ENCODE data around the gene LRRC75A.

LRRC75A gene

GRCh38 chr17:16422416-16422815, 69.6 kb downstream of the LRRC75A start:
- DNase-seq (ENCODE audit: low spot score): no peak
- no peak for TF ChIP-seq CTCF (IDR thresholded peaks at IDR 0.05; ENCODE audit: borderline replicate concordance, control extremely low read depth, extremely low read depth, insufficient read depth, missing control alignments)
- in situ Hi-C loops (cut with MboI; ENCODE audit: low sequenced_read_pairs, unreplicated experiment): no loop called here

DNA sequence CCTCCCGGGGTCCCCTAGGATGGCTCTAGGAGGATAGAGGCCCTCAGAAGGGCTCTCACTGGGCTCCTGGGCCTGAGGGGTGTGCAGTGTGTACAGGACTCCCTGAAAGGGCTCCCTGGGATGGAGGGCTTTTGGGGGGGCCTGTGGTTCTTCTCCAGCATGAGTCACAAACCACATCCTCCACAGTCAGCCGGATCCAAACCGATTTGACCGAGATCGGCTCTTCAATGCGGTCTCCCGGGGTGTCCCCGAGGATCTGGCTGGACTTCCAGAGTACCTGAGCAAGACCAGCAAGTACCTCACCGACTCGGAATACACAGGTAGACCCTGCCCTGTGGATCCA, 72.1 kb downstream of the LRRC75A start:
- in situ Hi-C loops (cut with MboI; ENCODE audit: low sequenced_read_pairs, unreplicated experiment): no loop called here
- no peak for TF ChIP-seq CTCF (IDR thresholded peaks at IDR 0.05; ENCODE audit: borderline replicate concordance, control extremely low read depth, extremely low read depth, insufficient read depth, missing control alignments)
- no peak for DNase-seq (ENCODE audit: low spot score)

GRCh38 chr17:16419074-16419928, 72.7 kb downstream of the LRRC75A start:
- in situ Hi-C loops (cut with MboI; ENCODE audit: low sequenced_read_pairs, unreplicated experiment): no loop called here
- peak; percentile 67 for DNase-seq (ENCODE audit: low spot score)

DNA sequence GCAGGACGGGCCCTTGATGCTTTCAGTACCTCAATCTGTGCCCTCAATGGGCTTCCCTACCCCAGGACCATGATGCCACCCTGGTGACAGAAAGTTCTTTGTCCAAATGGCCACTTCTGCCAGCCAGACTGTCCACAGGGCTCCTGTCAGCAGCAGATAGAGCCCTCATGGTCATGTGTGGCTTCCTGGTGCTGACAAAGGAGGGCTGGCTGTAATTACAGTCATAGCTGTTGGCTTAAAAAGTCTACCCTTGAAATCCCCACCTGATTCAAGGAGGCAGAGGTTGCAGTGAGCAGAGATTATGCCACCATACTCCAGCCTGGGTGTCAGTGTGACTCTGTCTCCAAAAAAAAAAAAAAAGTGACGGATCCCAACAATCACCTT, 73.3 kb downstream of the LRRC75A start:
- DNase-seq (ENCODE audit: low spot score): peak; percentile 32
- in situ Hi-C loops (cut with MboI; ENCODE audit: low sequenced_read_pairs, unreplicated experiment): no loop called here
- TF ChIP-seq CTCF (IDR thresholded peaks at IDR 0.05; ENCODE audit: borderline replicate concordance, control extremely low read depth, extremely low read depth, insufficient read depth, missing control alignments): no peak

More at GRCh38 chr17:16419074-16419928, 72.7 kb downstream of the LRRC75A start:
- TF ChIP-seq CTCF (IDR thresholded peaks at IDR 0.05; ENCODE audit: borderline replicate concordance, control extremely low read depth, extremely low read depth, insufficient read depth, missing control alignments): no peak

- DNase-seq (ENCODE audit: low spot score): peak; percentile 15
Measured at GRCh38 chr17:16417896-16418684, 73.9 kb downstream of the LRRC75A start.

More at GRCh38 chr17:16417896-16418684, 73.9 kb downstream of the LRRC75A start:
- in situ Hi-C loops (cut with MboI; ENCODE audit: low sequenced_read_pairs, unreplicated experiment): no loop called here
- TF ChIP-seq CTCF (IDR thresholded peaks at IDR 0.05; ENCODE audit: borderline replicate concordance, control extremely low read depth, extremely low read depth, insufficient read depth, missing control alignments): no peak

Data from GM13976 (cell line).